Spleen (tissue), 7 donors: Measurements from ENCODE around the gene GUK1.

ENCODE experiments used
- CTCF ChIP-seq, 11 experiments: fragments of 200-600 bp in 7 of 11; fragments of 450-650 bp in 4 of 11; sonication (generic) in 4 of 11; IDR thresholded peaks in 8 of 11; conservative IDR thresholded peaks in 3 of 11; 1 replicate in 7 of 11; 2 replicates in 4 of 11; pipeline versions ENCODE4 v1.4.0 to v1.8.0; 2016 to 2021; ENCODE audit warnings: antibody characterized with exemption in 11 of 11, inconsistent platforms in 4 of 11, mild to moderate bottlenecking in 1 of 11
- POLR2AphosphoS5 ChIP-seq, 3 donors: sonication (generic); formaldehyde crosslinking; IDR thresholded peaks; one replicate each; pipeline ENCODE4 v1.5.1; 2017; ENCODE audit warnings: antibody characterized with exemption in 3 of 3
- donor health status: DM: no; HTN: no; CAD: no; lungs with moderate emphysema.
- donor health status: DM: no; HTN: no; CAD: no.
- donor health status: DM: no; HTN: no; CAD: no.

DNA sequence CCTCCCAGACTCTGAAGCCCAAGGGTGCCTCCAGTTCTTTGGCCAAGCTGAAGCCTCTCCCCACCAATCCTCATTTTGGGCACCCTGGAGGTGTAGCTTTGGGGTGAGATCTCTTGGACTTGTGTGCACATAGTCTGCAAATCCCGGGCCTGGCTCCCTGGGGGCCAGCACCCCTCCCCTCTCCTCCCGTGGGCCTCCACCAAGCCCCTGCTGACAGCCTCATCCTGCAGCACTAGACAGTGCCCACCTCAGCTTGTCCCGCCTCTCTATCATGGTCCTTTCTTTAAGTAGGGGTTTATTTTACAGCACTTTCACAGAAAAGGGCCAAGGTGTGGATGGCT, 12.8 kb downstream of the GUK1 start:
- TF ChIP-seq CTCF (IDR thresholded peaks at IDR 0.05 in 8 of 11, conservative IDR thresholded peaks at IDR 0.05 in 3 of 11) (no peak), POLR2AphosphoS5 (IDR thresholded peaks at IDR 0.05) (no peak)
